ENCODE measurements around the gene FAM163B. TPM values are rescaled to one million over a fixed set of nuclear protein-coding genes. Genes with fewer than 3 reads are reported as not detected.

FAM163B gene
- total and polyA plus RNA-seq, 2 experiments from 2014 or later, result 0.60 to 1.3 TPM

GRCh38 chr9:133654736-133655657 is 45.8 kb upstream of the FAM163B start (continued):
- TF ChIP-seq ETS1 (IDR thresholded peaks at IDR 0.05), result no peak
- no peak for TF ChIP-seq EZH2 (IDR thresholded peaks at IDR 0.05; ENCODE audit: low read depth, unreplicated experiment)
- TF ChIP-seq, protein P1, sequence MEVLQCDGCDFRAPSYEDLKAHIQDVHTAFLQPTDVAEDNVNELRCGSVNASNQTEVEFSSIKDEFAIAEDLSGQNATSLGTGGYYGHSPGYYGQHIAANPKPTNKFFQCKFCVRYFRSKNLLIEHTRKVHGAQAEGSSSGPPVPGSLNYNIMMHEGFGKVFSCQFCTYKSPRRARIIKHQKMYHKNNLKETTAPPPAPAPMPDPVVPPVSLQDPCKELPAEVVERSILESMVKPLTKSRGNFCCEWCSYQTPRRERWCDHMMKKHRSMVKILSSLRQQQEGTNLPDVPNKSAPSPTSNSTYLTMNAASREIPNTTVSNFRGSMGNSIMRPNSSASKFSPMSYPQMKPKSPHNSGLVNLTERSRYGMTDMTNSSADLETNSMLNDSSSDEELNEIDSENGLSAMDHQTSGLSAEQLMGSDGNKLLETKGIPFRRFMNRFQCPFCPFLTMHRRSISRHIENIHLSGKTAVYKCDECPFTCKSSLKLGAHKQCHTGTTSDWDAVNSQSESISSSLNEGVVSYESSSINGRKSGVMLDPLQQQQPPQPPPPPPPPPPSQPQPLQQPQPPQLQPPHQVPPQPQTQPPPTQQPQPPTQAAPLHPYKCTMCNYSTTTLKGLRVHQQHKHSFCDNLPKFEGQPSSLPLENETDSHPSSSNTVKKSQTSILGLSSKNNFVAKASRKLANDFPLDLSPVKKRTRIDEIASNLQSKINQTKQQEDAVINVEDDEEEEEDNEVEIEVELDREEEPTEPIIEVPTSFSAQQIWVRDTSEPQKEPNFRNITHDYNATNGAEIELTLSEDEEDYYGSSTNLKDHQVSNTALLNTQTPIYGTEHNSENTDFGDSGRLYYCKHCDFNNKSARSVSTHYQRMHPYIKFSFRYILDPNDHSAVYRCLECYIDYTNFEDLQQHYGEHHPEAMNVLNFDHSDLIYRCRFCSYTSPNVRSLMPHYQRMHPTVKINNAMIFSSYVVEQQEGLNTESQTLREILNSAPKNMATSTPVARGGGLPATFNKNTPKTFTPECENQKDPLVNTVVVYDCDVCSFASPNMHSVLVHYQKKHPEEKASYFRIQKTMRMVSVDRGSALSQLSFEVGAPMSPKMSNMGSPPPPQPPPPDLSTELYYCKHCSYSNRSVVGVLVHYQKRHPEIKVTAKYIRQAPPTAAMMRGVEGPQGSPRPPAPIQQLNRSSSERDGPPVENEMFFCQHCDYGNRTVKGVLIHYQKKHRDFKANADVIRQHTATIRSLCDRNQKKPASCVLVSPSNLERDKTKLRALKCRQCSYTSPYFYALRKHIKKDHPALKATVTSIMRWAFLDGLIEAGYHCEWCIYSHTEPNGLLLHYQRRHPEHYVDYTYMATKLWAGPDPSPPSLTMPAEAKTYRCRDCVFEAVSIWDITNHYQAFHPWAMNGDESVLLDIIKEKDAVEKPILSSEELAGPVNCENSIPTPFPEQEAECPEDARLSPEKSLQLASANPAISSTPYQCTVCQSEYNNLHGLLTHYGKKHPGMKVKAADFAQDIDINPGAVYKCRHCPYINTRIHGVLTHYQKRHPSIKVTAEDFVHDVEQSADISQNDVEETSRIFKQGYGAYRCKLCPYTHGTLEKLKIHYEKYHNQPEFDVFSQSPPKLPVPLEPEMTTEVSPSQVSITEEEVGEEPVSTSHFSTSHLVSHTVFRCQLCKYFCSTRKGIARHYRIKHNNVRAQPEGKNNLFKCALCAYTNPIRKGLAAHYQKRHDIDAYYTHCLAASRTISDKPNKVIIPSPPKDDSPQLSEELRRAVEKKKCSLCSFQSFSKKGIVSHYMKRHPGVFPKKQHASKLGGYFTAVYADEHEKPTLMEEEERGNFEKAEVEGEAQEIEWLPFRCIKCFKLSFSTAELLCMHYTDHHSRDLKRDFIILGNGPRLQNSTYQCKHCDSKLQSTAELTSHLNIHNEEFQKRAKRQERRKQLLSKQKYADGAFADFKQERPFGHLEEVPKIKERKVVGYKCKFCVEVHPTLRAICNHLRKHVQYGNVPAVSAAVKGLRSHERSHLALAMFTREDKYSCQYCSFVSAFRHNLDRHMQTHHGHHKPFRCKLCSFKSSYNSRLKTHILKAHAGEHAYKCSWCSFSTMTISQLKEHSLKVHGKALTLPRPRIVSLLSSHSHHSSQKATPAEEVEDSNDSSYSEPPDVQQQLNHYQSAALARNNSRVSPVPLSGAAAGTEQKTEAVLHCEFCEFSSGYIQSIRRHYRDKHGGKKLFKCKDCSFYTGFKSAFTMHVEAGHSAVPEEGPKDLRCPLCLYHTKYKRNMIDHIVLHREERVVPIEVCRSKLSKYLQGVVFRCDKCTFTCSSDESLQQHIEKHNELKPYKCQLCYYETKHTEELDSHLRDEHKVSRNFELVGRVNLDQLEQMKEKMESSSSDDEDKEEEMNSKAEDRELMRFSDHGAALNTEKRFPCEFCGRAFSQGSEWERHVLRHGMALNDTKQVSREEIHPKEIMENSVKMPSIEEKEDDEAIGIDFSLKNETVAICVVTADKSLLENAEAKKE (CRISPR knock-in tag; IDR thresholded peaks at IDR 0.05), result no peak

DNA sequence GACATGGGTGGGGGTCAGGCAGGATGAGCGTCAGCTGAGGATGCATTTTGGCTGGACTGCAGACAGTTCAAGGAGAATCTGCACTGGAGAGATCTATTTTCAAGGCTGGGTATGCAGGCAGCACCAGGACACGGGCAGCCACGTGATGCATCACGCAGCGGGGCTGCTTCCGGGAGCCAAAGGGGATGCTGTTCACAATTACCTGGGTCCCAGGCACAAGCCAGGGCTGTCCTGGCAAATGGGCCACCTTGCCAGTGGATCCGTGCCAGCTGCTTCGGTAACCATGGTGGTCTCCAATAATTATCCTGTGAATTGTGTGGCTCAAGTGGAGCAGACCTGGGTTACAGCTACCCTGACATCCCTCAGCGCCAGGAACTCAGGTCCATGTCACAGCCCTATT is 44.4 kb upstream of the FAM163B start:
- no peak overlapping the region for H3K27ac ChIP-seq (ENCODE audit: low read depth)
- ATAC-seq, result no peak
- H3K27me3 Mint-ChIP-seq (ENCODE audit: insufficient read depth, low read depth, poor library complexity), result peaks cover 1% of the 10 kb centered on the region
- no peak overlapping the region for H3K4me3 Mint-ChIP-seq
- H3F3A ChIP-seq (replicated peaks; ENCODE audit: low read depth), result no peaks in the 10 kb centered on the region
- DNase-seq (ENCODE audit: low spot score), result no peak
- H3K36me3 Mint-ChIP-seq (ENCODE audit: low read depth), result no peaks in the 10 kb centered on the region
- H3K9me3 Mint-ChIP-seq, result no peaks in the 10 kb centered on the region
- H3K27me3 ChIP-seq (ENCODE audit: insufficient read depth), result no peaks in the 10 kb centered on the region
- no peak overlapping the region for H2AFZ ChIP-seq
- H3K4me2 ChIP-seq, result no peak overlapping the region
- no peaks in the 10 kb centered on the region for H3K9me2 ChIP-seq (ENCODE audit: insufficient read depth)
- H3K27ac Mint-ChIP-seq, result no peak overlapping the region
- no peaks in the 10 kb centered on the region for H3K79me2 ChIP-seq (replicated peaks; ENCODE audit: insufficient read depth)
- H4K20me1 ChIP-seq (replicated peaks; ENCODE audit: insufficient read depth), result no peaks in the 10 kb centered on the region
- H3K4me1 Mint-ChIP-seq, result peaks cover 17% of the 10 kb centered on the region
- H3K4me1 ChIP-seq (ENCODE audit: insufficient read depth), result no peaks in the 10 kb centered on the region
- H3K4me3 ChIP-seq, result no peak overlapping the region
- no peaks in the 10 kb centered on the region for H3K36me3 ChIP-seq (ENCODE audit: insufficient read depth)
- TF ChIP-seq JUNB (IDR thresholded peaks at IDR 0.05; ENCODE audit: unreplicated experiment) (no peak), POLR2AphosphoS5 (IDR thresholded peaks at IDR 0.05; ENCODE audit: low read depth) (no peak), ZNF331 (CRISPR knock-in tag; IDR thresholded peaks at IDR 0.05; ENCODE audit: low read depth) (no peak), NANOG (IDR thresholded peaks at IDR 0.05; ENCODE audit: borderline replicate concordance) (no peak), CREB1 (CRISPR knock-in tag; IDR thresholded peaks at IDR 0.05; ENCODE audit: low read depth) (no peak)
- TF ChIP-seq, protein P2, sequence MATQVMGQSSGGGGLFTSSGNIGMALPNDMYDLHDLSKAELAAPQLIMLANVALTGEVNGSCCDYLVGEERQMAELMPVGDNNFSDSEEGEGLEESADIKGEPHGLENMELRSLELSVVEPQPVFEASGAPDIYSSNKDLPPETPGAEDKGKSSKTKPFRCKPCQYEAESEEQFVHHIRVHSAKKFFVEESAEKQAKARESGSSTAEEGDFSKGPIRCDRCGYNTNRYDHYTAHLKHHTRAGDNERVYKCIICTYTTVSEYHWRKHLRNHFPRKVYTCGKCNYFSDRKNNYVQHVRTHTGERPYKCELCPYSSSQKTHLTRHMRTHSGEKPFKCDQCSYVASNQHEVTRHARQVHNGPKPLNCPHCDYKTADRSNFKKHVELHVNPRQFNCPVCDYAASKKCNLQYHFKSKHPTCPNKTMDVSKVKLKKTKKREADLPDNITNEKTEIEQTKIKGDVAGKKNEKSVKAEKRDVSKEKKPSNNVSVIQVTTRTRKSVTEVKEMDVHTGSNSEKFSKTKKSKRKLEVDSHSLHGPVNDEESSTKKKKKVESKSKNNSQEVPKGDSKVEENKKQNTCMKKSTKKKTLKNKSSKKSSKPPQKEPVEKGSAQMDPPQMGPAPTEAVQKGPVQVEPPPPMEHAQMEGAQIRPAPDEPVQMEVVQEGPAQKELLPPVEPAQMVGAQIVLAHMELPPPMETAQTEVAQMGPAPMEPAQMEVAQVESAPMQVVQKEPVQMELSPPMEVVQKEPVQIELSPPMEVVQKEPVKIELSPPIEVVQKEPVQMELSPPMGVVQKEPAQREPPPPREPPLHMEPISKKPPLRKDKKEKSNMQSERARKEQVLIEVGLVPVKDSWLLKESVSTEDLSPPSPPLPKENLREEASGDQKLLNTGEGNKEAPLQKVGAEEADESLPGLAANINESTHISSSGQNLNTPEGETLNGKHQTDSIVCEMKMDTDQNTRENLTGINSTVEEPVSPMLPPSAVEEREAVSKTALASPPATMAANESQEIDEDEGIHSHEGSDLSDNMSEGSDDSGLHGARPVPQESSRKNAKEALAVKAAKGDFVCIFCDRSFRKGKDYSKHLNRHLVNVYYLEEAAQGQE (IDR thresholded peaks at IDR 0.05; ENCODE audit: unreplicated experiment), result no peak
